Trophoblast cell (in vitro differentiated cells and primary cell): Measurements from ENCODE around the gene NEAT1.
A peak's percentile ranks its signal among the peaks of the same experiment; 100 is the strongest.

ENCODE experiments used
- DNase-seq, 2 donors: peaks; one replicate each; pipeline ENCODE4 v3.0.0-alpha.2; 2016
- H2AFZ ChIP-seq: 2 replicates; pipeline ENCODE4 v1.6.1; 2013; ENCODE audit warnings: low read length, moderate library complexity, mild to moderate bottlenecking; ENCODE audit not compliant: insufficient read depth, poor library complexity
- H2AK5ac ChIP-seq: 2 replicates; pipeline ENCODE4 v1.6.1; 2013; ENCODE audit warnings: mild to moderate bottlenecking, low read length
- H2BK120ac ChIP-seq: 2 replicates; pipeline ENCODE4 v1.6.1; 2013; ENCODE audit warnings: low read length, mild to moderate bottlenecking, moderate library complexity; ENCODE audit not compliant: insufficient read depth, poor library complexity
- H2BK12ac ChIP-seq: 2 replicates; pipeline ENCODE4 v1.6.1; 2013; ENCODE audit warnings: mild to moderate bottlenecking, low read length, moderate library complexity
- H2BK5ac ChIP-seq: 2 replicates; pipeline ENCODE4 v1.6.1; 2013; ENCODE audit warnings: low read length, low read depth, moderate library complexity, mild to moderate bottlenecking; ENCODE audit not compliant: poor library complexity
- H3K14ac ChIP-seq: 2 replicates; pipeline ENCODE4 v1.6.1; 2013; ENCODE audit warnings: mild to moderate bottlenecking, low read length
- H3K18ac ChIP-seq: 2 replicates; pipeline ENCODE4 v1.6.1; 2013; ENCODE audit warnings: mild to moderate bottlenecking, low read length
- H3K23ac ChIP-seq: 2 replicates; pipeline ENCODE4 v1.6.1; 2013; ENCODE audit warnings: low read length
- H3K27ac ChIP-seq: 2 replicates; pipeline ENCODE4 v1.5.1; 2013; ENCODE audit warnings: low read depth, mild to moderate bottlenecking, inconsistent platforms, low read length, moderate library complexity
- H3K27me3 ChIP-seq: 2 replicates; pipeline ENCODE4 v1.6.1; 2013; ENCODE audit warnings: inconsistent platforms, mild to moderate bottlenecking, low read length, moderate library complexity; ENCODE audit not compliant: insufficient read depth
- H3K36me3 ChIP-seq, 2 experiments: 1 replicate in 1 of 2; 2 replicates in 1 of 2; pipeline ENCODE4 v1.6.1; 2013; ENCODE audit warnings: low read length in 2 of 2, mild to moderate bottlenecking in 2 of 2, moderate library complexity in 1 of 2; ENCODE audit not compliant: insufficient read depth in 2 of 2, control insufficient read depth in 1 of 2
- H3K4ac ChIP-seq: 2 replicates; pipeline ENCODE4 v1.6.1; 2013; ENCODE audit warnings: low read depth, mild to moderate bottlenecking, low read length, moderate library complexity
- H3K4me1 ChIP-seq, 2 experiments: 1 replicate in 1 of 2; 2 replicates in 1 of 2; pipeline ENCODE4 v1.6.1; 2013; ENCODE audit warnings: low read length in 2 of 2, mild to moderate bottlenecking in 2 of 2, moderate library complexity in 1 of 2; ENCODE audit not compliant: insufficient read depth in 2 of 2, control insufficient read depth in 1 of 2
- H3K4me2 ChIP-seq: 2 replicates; pipeline ENCODE4 v1.6.1; 2013; ENCODE audit warnings: inconsistent platforms, mild to moderate bottlenecking, low read length, moderate library complexity
- H3K4me3 ChIP-seq: 2 replicates; pipeline ENCODE4 v1.5.1; 2013; ENCODE audit warnings: mild to moderate bottlenecking, low read depth, low read length, inconsistent platforms
- H3K79me1 ChIP-seq: one replicate; pipeline ENCODE4 v1.6.1; 2013; ENCODE audit warnings: low read length
- H3K79me2 ChIP-seq: 2 replicates; pipeline ENCODE4 v1.6.1; 2013; ENCODE audit warnings: low read length, mild to moderate bottlenecking; ENCODE audit not compliant: control insufficient read depth, insufficient read depth, poor library complexity
- H3K9ac ChIP-seq: 2 replicates; pipeline ENCODE4 v1.6.1; 2013; ENCODE audit warnings: mild to moderate bottlenecking, low read length
- H3K9me3 ChIP-seq: 2 replicates; pipeline ENCODE4 v1.6.1; 2013; ENCODE audit warnings: low read depth, mild to moderate bottlenecking, control low read depth, inconsistent platforms, low read length; ENCODE audit not compliant: insufficient read depth
- H4K12ac ChIP-seq: 2 replicates; pipeline ENCODE4 v1.6.1; 2013; ENCODE audit warnings: low read depth, mild to moderate bottlenecking, low read length, moderate library complexity
- H4K8ac ChIP-seq: 2 replicates; pipeline ENCODE4 v1.6.1; 2013; ENCODE audit warnings: low read depth, mild to moderate bottlenecking, low read length, moderate library complexity
- H4K91ac ChIP-seq: one replicate; pipeline ENCODE4 v1.6.1; 2013; ENCODE audit warnings: low read depth, mild to moderate bottlenecking, low read length, moderate library complexity
- WGBS: extraction: QIAGEN DNeasy Blood & Tissue Kit; methylation state at CpG from one replicate; pipeline ENCODE4 v1.1.7; 2013; ENCODE audit warnings: missing lambda C conversion rate; ENCODE audit not compliant: insufficient read length, insufficient coverage; ENCODE audit errors: extremely low coverage; 5-methylcytosine and 5-hydroxymethylcytosine counted together

Gene NEAT1

GRCh38 chr11:65402790-65403189 is 19.8 kb upstream of the NEAT1 start:
- no peak overlapping the region for H2AFZ ChIP-seq
- no CpG with 5 or more reads among the region's 2 CpGs for WGBS
- H3K9ac ChIP-seq = no peak overlapping the region
- H3K14ac ChIP-seq = no peak overlapping the region
- H2BK12ac ChIP-seq = no peak overlapping the region
- H3K23ac ChIP-seq = no peak overlapping the region
- no peaks in the 10 kb centered on the region for H3K79me1 ChIP-seq
- H3K4me2 ChIP-seq = no peak overlapping the region
- H3K4me3 ChIP-seq = no peak overlapping the region
- peaks cover 3% of the 10 kb centered on the region for H3K9me3 ChIP-seq
- H4K12ac ChIP-seq = no peak overlapping the region
- no peak overlapping the region for H3K18ac ChIP-seq
- H3K79me2 ChIP-seq = no peaks in the 10 kb centered on the region
- H2BK5ac ChIP-seq = no peak overlapping the region
- H2BK120ac ChIP-seq = no peak overlapping the region
- DNase-seq = no peak
- no peak overlapping the region for H4K91ac ChIP-seq
- H4K8ac ChIP-seq = no peak overlapping the region
- H3K36me3 ChIP-seq = peaks cover 60 to 64% of the 10 kb centered on the region in 2 experiments
- H2AK5ac ChIP-seq = no peak overlapping the region
- no peak overlapping the region for H3K27ac ChIP-seq
- H3K27me3 ChIP-seq = no peaks in the 10 kb centered on the region
- H3K4me1 ChIP-seq = no peaks in the 10 kb centered on the region
- no peak overlapping the region for H3K4ac ChIP-seq

GRCh38 chr11:65403607-65404121 is 18.9 kb upstream of the NEAT1 start:
- no peaks in the 10 kb centered on the region for H3K79me1 ChIP-seq
- H3K9me3 ChIP-seq = peaks cover 3% of the 10 kb centered on the region
- H3K79me2 ChIP-seq = no peaks in the 10 kb centered on the region
- H3K18ac ChIP-seq = no peak overlapping the region
- H3K4ac ChIP-seq = no peak overlapping the region
- H3K4me2 ChIP-seq = no peak overlapping the region
- no CpG with 5 or more reads among the region's 12 CpGs for WGBS
- H2BK12ac ChIP-seq = no peak overlapping the region
- H4K91ac ChIP-seq = no peak overlapping the region
- H3K27me3 ChIP-seq = no peaks in the 10 kb centered on the region
- no peak overlapping the region for H2AK5ac ChIP-seq
- H4K12ac ChIP-seq = no peak overlapping the region
- no peak overlapping the region for H2BK5ac ChIP-seq
- no peak overlapping the region for H3K23ac ChIP-seq
- no peak overlapping the region for H2AFZ ChIP-seq
- no peak overlapping the region for H3K14ac ChIP-seq
- H3K36me3 ChIP-seq = peaks cover 56 to 60% of the 10 kb centered on the region in 2 experiments
- DNase-seq = no peak
- H3K9ac ChIP-seq = no peak overlapping the region
- no peak overlapping the region for H3K27ac ChIP-seq
- no peak overlapping the region for H4K8ac ChIP-seq
- H3K4me3 ChIP-seq = no peak overlapping the region
- no peak overlapping the region for H2BK120ac ChIP-seq
- H3K4me1 ChIP-seq = no peaks in the 10 kb centered on the region

GRCh38 chr11:65404210-65404609 is 18.4 kb upstream of the NEAT1 start:
- Histone ChIP-seq H3K79me1 (no peaks in the 10 kb centered on the region), H4K12ac (no peak overlapping the region), H3K4me3 (no peak overlapping the region), H3K9ac (no peak overlapping the region), H4K91ac (no peak overlapping the region), H3K4me2 (no peak overlapping the region), H2BK12ac (no peak overlapping the region), H3K9me3 (peaks cover 3% of the 10 kb centered on the region), H3K27ac (no peak overlapping the region), H3K4me1 (no peaks in the 10 kb centered on the region), H3K79me2 (no peaks in the 10 kb centered on the region), H2AFZ (no peak overlapping the region), H2BK5ac (no peak overlapping the region), H3K14ac (no peak overlapping the region), H3K36me3 (peaks cover 55 to 62% of the 10 kb centered on the region in 2 experiments), H4K8ac (no peak overlapping the region), H3K27me3 (no peaks in the 10 kb centered on the region), H2AK5ac (no peak overlapping the region), H2BK120ac (no peak overlapping the region), H3K23ac (no peak overlapping the region), H3K18ac (no peak overlapping the region), H3K4ac (no peak overlapping the region)
- no CpG with 5 or more reads among the region's 13 CpGs for WGBS
- DNase-seq = no peak

- H3K27ac ChIP-seq = no peak overlapping the region
- no peak overlapping the region for H3K4ac ChIP-seq
- H3K4me3 ChIP-seq = peak overlapping the region; percentile 46
- H3K9ac ChIP-seq = no peak overlapping the region
- H2BK12ac ChIP-seq = no peak overlapping the region
- no peak overlapping the region for H2BK5ac ChIP-seq
- H3K14ac ChIP-seq = no peak overlapping the region
- no peak overlapping the region for H3K23ac ChIP-seq
- H3K18ac ChIP-seq = no peak overlapping the region
- no peaks in the 10 kb centered on the region for H3K79me1 ChIP-seq
- no peak for DNase-seq
- peaks cover 3% of the 10 kb centered on the region for H3K9me3 ChIP-seq
- no peak overlapping the region for H4K8ac ChIP-seq
- no peak overlapping the region for H2BK120ac ChIP-seq
- H3K4me1 ChIP-seq = no peaks in the 10 kb centered on the region
- no peaks in the 10 kb centered on the region for H3K27me3 ChIP-seq
- H3K79me2 ChIP-seq = no peaks in the 10 kb centered on the region
- peaks cover 55 to 62% of the 10 kb centered on the region in 2 experiments for H3K36me3 ChIP-seq
- H4K91ac ChIP-seq = no peak overlapping the region
- H3K4me2 ChIP-seq = no peak overlapping the region
- H2AFZ ChIP-seq = no peak overlapping the region
- no peak overlapping the region for H2AK5ac ChIP-seq
- no peak overlapping the region for H4K12ac ChIP-seq
- no CpG with 5 or more reads among the region's 24 CpGs for WGBS
These were observed 17.8 kb upstream of the NEAT1 start for GRCh38 chr11:65404638-65405339.
